ENCODE measurements around the gene TBC1D14. TPM values are rescaled to one million over a fixed set of nuclear protein-coding genes. Genes with fewer than 3 reads are reported as not detected.
A peak's percentile ranks its signal among the peaks of the same experiment; 100 is the strongest.

The TBC1D14 gene
- total RNA-seq, 4 donors from 2014 or later: 36.0 to 56.2 (median 41.4) TPM

GRCh38 chr4:7021355-7021754, 111.7 kb downstream of the TBC1D14 start:
- Histone ChIP-seq H3K4me3 (no peak overlapping the region), H3K36me3 (peaks cover 0 to 19% of the 10 kb centered on the region in 2 donors), H3K9me3 (no peaks in the 10 kb centered on the region), H3K27ac (no peak overlapping the region), H3K4me1 (no peaks in the 10 kb centered on the region), H3K27me3 (no peaks in the 10 kb centered on the region)
- TF ChIP-seq CTCF (IDR thresholded peaks at IDR 0.05 in 4 of 5, conservative IDR thresholded peaks at IDR 0.05 in 1 of 5) (no peak), POLR2A (IDR thresholded peaks at IDR 0.05) (no peak)
- in situ Hi-C loops (cut with MboI; ENCODE audit: low sequenced_read_pairs in 4 of 4) (no loop called here), intact Hi-C loops (cut with DNase I; ENCODE audit: low total_unique reads) (no loop called here)
- no peak for ATAC-seq
- DNase-seq: no peak

- ATAC-seq (peak in 1 of 2 donors; percentile 60), DNase-seq (no peak)
- in situ Hi-C loops (cut with MboI; ENCODE audit: low sequenced_read_pairs in 4 of 4): no loop called here
These were observed 112.5 kb downstream of the TBC1D14 start for GRCh38 chr4:7021930-7022664.

GRCh38 chr4:7023486-7023885, 113.9 kb downstream of the TBC1D14 start:
- Histone ChIP-seq H3K4me3 (no peak overlapping the region), H3K36me3 (peaks cover 0 to 20% of the 10 kb centered on the region in 2 donors), H3K27ac (no peak overlapping the region), H3K4me1 (no peaks in the 10 kb centered on the region), H3K27me3 (no peaks in the 10 kb centered on the region), H3K9me3 (no peaks in the 10 kb centered on the region)
- intact Hi-C loops (cut with DNase I; ENCODE audit: low total_unique reads) (no loop called here), in situ Hi-C loops (cut with MboI; ENCODE audit: low sequenced_read_pairs in 4 of 4) (no loop called here)
- TF ChIP-seq CTCF (IDR thresholded peaks at IDR 0.05 in 4 of 5, conservative IDR thresholded peaks at IDR 0.05 in 1 of 5) (no peak), POLR2A (IDR thresholded peaks at IDR 0.05) (no peak)
- DNase-seq (no peak), ATAC-seq (no peak)

More at GRCh38 chr4:7021930-7022664, 112.5 kb downstream of the TBC1D14 start:
- Histone ChIP-seq H3K27ac (no peak overlapping the region), H3K27me3 (no peaks in the 10 kb centered on the region), H3K36me3 (peaks cover 0 to 20% of the 10 kb centered on the region in 2 donors), H3K9me3 (no peaks in the 10 kb centered on the region), H3K4me3 (no peak overlapping the region), H3K4me1 (no peaks in the 10 kb centered on the region)
- no peak for TF ChIP-seq CTCF (IDR thresholded peaks at IDR 0.05 in 4 of 5, conservative IDR thresholded peaks at IDR 0.05 in 1 of 5)
- intact Hi-C loops (cut with DNase I; ENCODE audit: low total_unique reads): no loop called here

- no peak for ATAC-seq
- no peak overlapping the region for H3K27ac ChIP-seq
- DNase-seq: no peak
- peaks cover 0 to 20% of the 10 kb centered on the region in 2 donors for H3K36me3 ChIP-seq
- in situ Hi-C loops (cut with MboI; ENCODE audit: low sequenced_read_pairs in 4 of 4) (no loop called here), intact Hi-C loops (cut with DNase I; ENCODE audit: low total_unique reads) (no loop called here)
- H3K27me3 ChIP-seq: no peaks in the 10 kb centered on the region
- H3K4me1 ChIP-seq: no peaks in the 10 kb centered on the region
- no peak overlapping the region for H3K4me3 ChIP-seq
- no peak for TF ChIP-seq CTCF (IDR thresholded peaks at IDR 0.05 in 4 of 5, conservative IDR thresholded peaks at IDR 0.05 in 1 of 5)
- no peak for TF ChIP-seq POLR2A (IDR thresholded peaks at IDR 0.05)
- no peaks in the 10 kb centered on the region for H3K9me3 ChIP-seq
These were observed 114.3 kb downstream of the TBC1D14 start for GRCh38 chr4:7023901-7024300.

Data from gastrocnemius medialis (tissue), 4 donors.